Mesothelial cell of epicardium (in vitro differentiated cells): ENCODE data around the gene PTPRT. TPM values are rescaled to one million over a fixed set of nuclear protein-coding genes. Genes with fewer than 3 reads are reported as not detected.

ENCODE experiments used
- DNase-seq, 2 experiments: peaks; one replicate each; pipeline ENCODE4 v3.0.0; 2021; ENCODE audit warnings: low spot score in 2 of 2; ENCODE audit not compliant: unreplicated experiment in 2 of 2
- H3K27ac Mint-ChIP-seq: 2 replicates; pipeline ENCODE4 v1.8.0; 2021; ENCODE audit warnings: mixed read lengths
- H3K27me3 Mint-ChIP-seq: 2 replicates; pipeline ENCODE4 v1.8.0; 2021; ENCODE audit warnings: low read depth, mixed read lengths
- H3K36me3 Mint-ChIP-seq: 2 replicates; pipeline ENCODE4 v1.8.0; 2021; ENCODE audit warnings: mixed read lengths
- H3K4me1 Mint-ChIP-seq: 2 replicates; pipeline ENCODE4 v1.8.0; 2021; ENCODE audit warnings: mixed read lengths
- H3K4me3 Mint-ChIP-seq: 2 replicates; pipeline ENCODE4 v1.8.0; 2021; ENCODE audit warnings: mild to moderate bottlenecking, moderate library complexity, mixed read lengths
- H3K9me3 Mint-ChIP-seq: 2 replicates; pipeline ENCODE4 v1.8.0; 2021; ENCODE audit warnings: mixed read lengths
- CTCF ChIP-seq: fragments of 200-600 bp; sonication (generic); IDR thresholded peaks from one replicate; pipeline ENCODE4 v1.5.0; 2021; ENCODE audit warnings: antibody characterized with exemption; ENCODE audit not compliant: unreplicated experiment
- total RNA-seq: library from RNA; stranded (reverse); gene quantifications from 3 replicates; pipeline ENCODE4 v1.2.1, GENCODE V29; 2021

PTPRT gene
- total RNA-seq, 1 donor from 2014 or later, result 0.80 TPM

DNA sequence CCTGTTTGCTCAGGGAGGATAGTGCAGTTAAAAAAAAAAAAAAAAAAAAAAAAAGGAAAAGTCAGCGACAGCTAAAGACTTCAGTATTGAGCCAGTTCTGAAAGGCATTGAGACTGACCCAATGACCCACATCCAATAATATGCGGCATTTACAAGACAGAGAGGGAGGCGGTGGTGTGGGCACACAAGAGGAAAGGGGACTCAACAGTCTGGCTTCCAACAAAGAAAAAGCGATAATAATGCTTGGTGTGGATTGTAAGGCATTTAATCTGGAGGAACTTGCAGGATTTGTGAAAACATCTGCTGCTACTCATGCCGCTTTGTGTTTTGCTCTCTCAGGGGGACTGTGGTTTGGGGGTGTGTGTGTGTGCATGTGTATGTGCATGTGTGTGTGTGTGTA is 787.3 kb downstream of the PTPRT start:
- no peak for DNase-seq
- no peaks in the 10 kb centered on the region for H3K36me3 Mint-ChIP-seq
- H3K9me3 Mint-ChIP-seq, result no peaks in the 10 kb centered on the region
- H3K4me1 Mint-ChIP-seq, result no peaks in the 10 kb centered on the region
- no peak for TF ChIP-seq CTCF
- no peaks in the 10 kb centered on the region for H3K27me3 Mint-ChIP-seq
- no peak overlapping the region for H3K4me3 Mint-ChIP-seq
- H3K27ac Mint-ChIP-seq, result no peak overlapping the region

GRCh38 chr20:42401613-42402012 is 788.1 kb downstream of the PTPRT start:
- Mint-ChIP-seq H3K4me1 (no peaks in the 10 kb centered on the region), H3K4me3 (no peak overlapping the region), H3K27me3 (no peaks in the 10 kb centered on the region), H3K27ac (no peak overlapping the region), H3K36me3 (no peaks in the 10 kb centered on the region), H3K9me3 (no peaks in the 10 kb centered on the region)
- no peak for DNase-seq
- no peak for TF ChIP-seq CTCF

- Mint-ChIP-seq H3K27ac (no peak overlapping the region), H3K9me3 (no peaks in the 10 kb centered on the region), H3K4me3 (no peak overlapping the region), H3K4me1 (no peaks in the 10 kb centered on the region), H3K36me3 (no peaks in the 10 kb centered on the region), H3K27me3 (no peaks in the 10 kb centered on the region)
- TF ChIP-seq CTCF, result no peak
- no peak for DNase-seq
These were observed 789.9 kb downstream of the PTPRT start for GRCh38 chr20:42399802-42400201.

DNA sequence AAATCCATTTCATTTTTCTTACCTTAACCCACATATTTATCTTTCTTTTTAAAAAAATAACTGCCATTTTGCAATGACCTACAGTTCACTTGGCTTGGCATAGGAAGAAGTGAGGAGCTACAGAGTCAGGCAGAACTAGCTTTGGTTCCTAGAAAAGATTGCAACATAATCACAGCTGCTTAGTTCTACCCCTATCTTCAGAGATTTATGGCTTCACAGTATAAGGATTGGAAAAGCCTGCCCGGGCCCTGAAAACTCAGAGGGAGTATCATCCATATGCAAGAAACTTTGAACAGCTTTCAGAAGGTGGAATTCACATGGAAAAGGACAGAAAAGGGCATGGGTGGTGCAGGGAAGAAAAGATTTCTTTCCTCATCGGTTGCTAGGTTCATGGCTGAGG is 797.3 kb downstream of the PTPRT start:
- H3K9me3 Mint-ChIP-seq, result peaks cover 10% of the 10 kb centered on the region
- no peak for TF ChIP-seq CTCF
- no peak for DNase-seq
- no peak overlapping the region for H3K4me3 Mint-ChIP-seq
- no peaks in the 10 kb centered on the region for H3K27me3 Mint-ChIP-seq
- H3K36me3 Mint-ChIP-seq, result no peaks in the 10 kb centered on the region
- H3K27ac Mint-ChIP-seq, result no peak overlapping the region
- peaks cover 2% of the 10 kb centered on the region for H3K4me1 Mint-ChIP-seq

DNA sequence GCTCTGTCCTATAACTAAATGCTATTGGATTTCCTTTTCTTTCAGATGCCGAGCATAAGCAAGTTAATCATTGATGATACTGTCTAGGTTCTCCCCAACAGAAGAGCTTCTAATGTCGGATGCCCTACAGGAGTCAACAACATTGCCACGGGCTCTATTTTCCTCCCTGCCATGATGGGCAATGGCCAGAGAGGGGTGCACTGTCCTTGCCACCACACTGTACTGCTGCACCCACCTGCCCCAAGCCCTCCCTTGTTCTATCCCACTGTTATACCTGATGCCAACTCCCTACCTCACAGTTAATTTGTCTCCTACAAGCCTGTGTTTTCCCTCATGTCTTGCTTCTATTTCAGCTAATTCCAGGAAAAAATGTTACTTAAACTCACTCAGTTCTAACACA is 797.9 kb downstream of the PTPRT start:
- peaks cover 2% of the 10 kb centered on the region for H3K4me1 Mint-ChIP-seq
- H3K4me3 Mint-ChIP-seq, result no peak overlapping the region
- TF ChIP-seq CTCF, result no peak
- DNase-seq, result no peak
- peaks cover 14% of the 10 kb centered on the region for H3K9me3 Mint-ChIP-seq
- no peaks in the 10 kb centered on the region for H3K36me3 Mint-ChIP-seq
- H3K27me3 Mint-ChIP-seq, result no peaks in the 10 kb centered on the region
- H3K27ac Mint-ChIP-seq, result no peak overlapping the region

DNA sequence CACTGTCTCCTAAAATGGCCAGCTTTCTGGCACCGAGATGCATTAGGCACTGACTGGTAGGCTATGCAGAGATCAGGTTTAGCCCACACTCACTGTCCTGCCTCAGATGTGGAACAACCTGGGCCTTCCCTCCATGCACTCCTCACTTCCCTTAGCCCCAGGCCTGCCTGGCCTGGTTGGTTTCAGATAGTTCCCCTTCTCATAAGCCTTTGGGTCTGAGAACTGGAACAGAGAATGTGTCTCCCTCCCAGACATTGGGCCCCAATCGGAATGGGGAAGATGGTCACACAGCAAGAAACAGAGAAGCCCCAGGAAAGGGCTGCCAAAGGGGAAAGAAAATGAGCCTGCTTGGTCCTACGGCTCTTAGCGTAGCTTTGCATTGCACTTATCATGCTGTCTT is 809.4 kb downstream of the PTPRT start:
- Mint-ChIP-seq H3K9me3 (peaks cover 10% of the 10 kb centered on the region), H3K36me3 (no peaks in the 10 kb centered on the region), H3K4me1 (no peaks in the 10 kb centered on the region), H3K27ac (no peak overlapping the region), H3K27me3 (peaks cover 7% of the 10 kb centered on the region), H3K4me3 (no peak overlapping the region)
- TF ChIP-seq CTCF, result no peak
- DNase-seq, result no peak
